PC-3 (cell line): Measurements from ENCODE around the gene ZNF318.

Experiments
- CTCF ChIP-seq: fragments of 300-600 bp; sonication (generic); conservative IDR thresholded peaks from 2 replicates; pipeline ENCODE4 v1.5.1; 2017; ENCODE audit warnings: antibody characterized with exemption, low read depth, mild to moderate bottlenecking, low read length
- EZH2 ChIP-seq: fragments of 300-600 bp; sonication (generic); IDR thresholded peaks from one replicate; pipeline ENCODE4 v1.6.1; 2017; ENCODE audit warnings: antibody characterized with exemption, mild to moderate bottlenecking, low read length; ENCODE audit not compliant: unreplicated experiment
- EZH2phosphoT487 ChIP-seq: fragments of 300-600 bp; sonication (generic); IDR thresholded peaks from 2 replicates; pipeline ENCODE4 v1.6.1; 2018; ENCODE audit warnings: mild to moderate bottlenecking, antibody characterized with exemption, low read length, borderline replicate concordance

- no peak for TF ChIP-seq CTCF
- no peak for TF ChIP-seq EZH2
- no peak for TF ChIP-seq EZH2phosphoT487
Observed at GRCh38 chr6:43376551-43376981, 7.1 kb upstream of the ZNF318 start.
